H7 (cell line): ENCODE measurements around the gene SORCS2. TPM values are rescaled to one million over a fixed set of nuclear protein-coding genes. Genes with fewer than 3 reads are reported as not detected.
"Not testable (repeated sequence)": the region's sequence is repeated elsewhere in the genome, so short reads cannot be mapped to it uniquely, and the experiment has no call there.

Experiments
- DNase-seq: peaks from one replicate; pipeline ENCODE4 v3.0.0; 2012
- H3K27me3 ChIP-seq: 2 replicates; pipeline ENCODE4 v1.6.0; 2011; ENCODE audit warnings: mild to moderate bottlenecking, low read length; ENCODE audit not compliant: control insufficient read depth, insufficient read depth
- H3K36me3 ChIP-seq: replicated peaks from 2 replicates; pipeline ENCODE4 v1.5.1; 2011; ENCODE audit warnings: low read length; ENCODE audit not compliant: control insufficient read depth, insufficient read depth
- H3K4me3 ChIP-seq: 2 replicates; pipeline ENCODE4 v1.5.1; 2011; ENCODE audit warnings: low read depth, mild to moderate bottlenecking, control low read depth, low read length, moderate library complexity; ENCODE audit not compliant: insufficient read depth
- total RNA-seq: library from RNA; depleted of rRNA; stranded (reverse); fragments of >200 nt; shearing (Covaris generic); gene quantifications from 2 replicates; pipeline ENCODE4 v1.2.3, GENCODE V29; 2014

Gene SORCS2
- total RNA-seq, 1 experiment from 2014 or later: 2.0 TPM

DNA sequence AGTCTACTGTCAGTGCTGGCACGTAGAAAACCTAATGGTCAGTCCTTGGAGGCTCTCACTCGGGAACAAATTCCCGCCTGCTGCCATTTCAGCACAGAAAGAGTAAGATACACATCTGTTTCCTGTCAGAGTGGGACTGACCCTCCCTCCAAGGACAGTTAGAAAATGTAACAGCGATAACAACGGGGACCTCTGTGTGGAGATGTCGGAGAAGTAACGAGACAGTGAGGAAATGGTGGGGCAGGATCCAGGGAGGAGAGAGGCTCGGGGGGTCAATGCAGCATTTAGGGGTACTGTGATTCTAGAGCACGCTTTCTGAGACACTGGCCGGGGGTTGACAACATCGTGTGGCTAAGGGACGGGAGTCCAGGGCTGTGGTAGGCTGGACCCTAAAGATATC, 36.0 kb upstream of the SORCS2 start:
- DNase-seq: no peak
- H3K36me3 ChIP-seq: no peaks in the 10 kb centered on the region
- no peak overlapping the region for H3K4me3 ChIP-seq
- no peaks in the 10 kb centered on the region for H3K27me3 ChIP-seq

GRCh38 chr4:7156761-7157488, 35.4 kb upstream of the SORCS2 start:
- H3K27me3 ChIP-seq: no peaks in the 10 kb centered on the region
- H3K4me3 ChIP-seq: no peak overlapping the region
- H3K36me3 ChIP-seq: no peaks in the 10 kb centered on the region
- peak; percentile 88 for DNase-seq

DNA sequence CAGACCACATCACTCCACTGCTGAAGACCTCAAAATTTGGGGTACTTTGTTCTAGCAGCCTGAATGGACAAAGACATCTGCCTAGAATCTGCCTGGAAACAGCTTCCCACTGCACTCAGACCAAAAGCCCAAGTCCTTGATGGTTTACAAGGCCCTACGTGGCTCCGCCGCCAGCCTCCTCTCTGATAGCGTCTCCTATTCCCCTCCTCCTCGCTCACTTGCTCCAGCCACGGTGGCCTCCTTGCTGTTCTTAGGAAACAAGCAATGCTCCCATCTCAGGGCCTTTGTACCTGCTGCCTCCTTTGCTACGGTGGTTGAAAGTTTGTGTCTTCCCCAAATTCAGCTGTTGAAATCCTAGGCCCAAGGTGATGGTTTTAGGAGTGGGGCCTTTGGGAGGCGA, 34.7 kb upstream of the SORCS2 start:
- H3K4me3 ChIP-seq: no peak overlapping the region
- DNase-seq: peak; percentile 9
- no peaks in the 10 kb centered on the region for H3K27me3 ChIP-seq
- H3K36me3 ChIP-seq: no peaks in the 10 kb centered on the region

GRCh38 chr4:7158081-7158750, 34.1 kb upstream of the SORCS2 start:
- no peak for DNase-seq
- no peaks in the 10 kb centered on the region for H3K36me3 ChIP-seq
- no peaks in the 10 kb centered on the region for H3K27me3 ChIP-seq
- H3K4me3 ChIP-seq: no peak overlapping the region

- H3K4me3 ChIP-seq: no peak overlapping the region
- H3K27me3 ChIP-seq: no peaks in the 10 kb centered on the region
- peak; percentile 32 for DNase-seq
- H3K36me3 ChIP-seq: no peaks in the 10 kb centered on the region
These were observed 33.3 kb upstream of the SORCS2 start for GRCh38 chr4:7158991-7159390.

DNA sequence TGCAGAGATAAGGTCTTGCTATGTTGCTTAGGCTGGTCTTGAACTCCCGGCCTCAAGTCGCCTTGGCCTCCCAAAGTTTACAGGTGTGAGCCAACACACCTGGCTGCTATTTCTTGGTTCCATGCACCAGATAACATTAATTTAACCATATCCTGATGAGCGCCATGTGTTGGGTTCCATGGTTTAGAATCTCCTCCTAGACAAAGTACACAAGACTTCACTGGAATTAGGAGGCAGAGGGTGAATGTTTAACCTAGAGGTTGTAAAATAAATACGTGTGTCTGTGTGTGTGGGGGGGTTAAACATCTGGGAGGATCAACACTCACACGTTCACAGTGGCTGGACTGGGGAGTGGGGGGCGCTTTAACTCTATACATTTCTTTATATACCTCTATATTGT, 32.4 kb upstream of the SORCS2 start:
- H3K27me3 ChIP-seq: no peaks in the 10 kb centered on the region
- H3K4me3 ChIP-seq: no peak overlapping the region
- no peaks in the 10 kb centered on the region for H3K36me3 ChIP-seq
- DNase-seq: peak; percentile 6

- DNase-seq: peak; percentile 20
- Histone ChIP-seq H3K36me3 (no peaks in the 10 kb centered on the region), H3K4me3 (no peak overlapping the region), H3K27me3 (no peaks in the 10 kb centered on the region)
These were observed 31.9 kb upstream of the SORCS2 start for GRCh38 chr4:7160439-7160838.

GRCh38 chr4:7160951-7161440, 31.3 kb upstream of the SORCS2 start:
- Histone ChIP-seq H3K36me3 (no peaks in the 10 kb centered on the region), H3K27me3 (no peaks in the 10 kb centered on the region), H3K4me3 (no peak overlapping the region)
- DNase-seq: peak; percentile 46

DNA sequence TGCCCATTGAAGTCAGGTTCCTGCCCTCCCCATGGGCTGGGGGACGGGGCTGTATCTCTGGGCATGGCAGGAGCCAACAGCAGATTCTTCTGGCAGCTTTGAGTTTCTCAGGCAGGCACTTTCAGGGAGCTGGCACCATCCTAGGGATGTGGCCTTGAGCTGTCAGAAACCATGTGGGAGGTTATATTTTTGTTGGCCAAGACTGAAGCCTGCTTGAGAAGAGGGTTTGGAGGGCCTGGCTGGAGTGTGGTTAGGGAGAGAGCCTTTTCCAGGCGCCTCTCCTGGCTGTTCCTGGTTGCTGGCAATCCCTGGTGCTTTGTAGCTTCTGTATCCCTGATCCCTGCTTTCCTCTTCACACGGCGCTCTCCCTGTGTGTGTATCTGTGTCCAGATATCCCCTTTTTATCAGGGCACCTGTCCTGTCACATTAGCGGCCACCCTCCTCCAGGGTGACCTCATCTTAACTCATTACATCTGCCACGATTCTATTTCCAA, 30.6 kb upstream of the SORCS2 start:
- Histone ChIP-seq H3K4me3 (no peak overlapping the region), H3K36me3 (no peaks in the 10 kb centered on the region), H3K27me3 (no peaks in the 10 kb centered on the region)
- DNase-seq: peak; percentile 14

- not testable (repeated sequence) for H3K36me3 ChIP-seq, DNase-seq, H3K4me3 ChIP-seq, H3K27me3 ChIP-seq
These were observed 27.1 kb upstream of the SORCS2 start for GRCh38 chr4:7165056-7165873.

GRCh38 chr4:7165874-7166201, 26.5 kb upstream of the SORCS2 start:
- peak; percentile 44 for DNase-seq
- Histone ChIP-seq H3K36me3 (no peaks in the 10 kb centered on the region), H3K4me3 (no peak overlapping the region), H3K27me3 (no peaks in the 10 kb centered on the region)

GRCh38 chr4:7166237-7166636, 26.1 kb upstream of the SORCS2 start:
- DNase-seq: peak; percentile 11
- Histone ChIP-seq H3K27me3 (no peaks in the 10 kb centered on the region), H3K4me3 (no peak overlapping the region), H3K36me3 (no peaks in the 10 kb centered on the region)

DNA sequence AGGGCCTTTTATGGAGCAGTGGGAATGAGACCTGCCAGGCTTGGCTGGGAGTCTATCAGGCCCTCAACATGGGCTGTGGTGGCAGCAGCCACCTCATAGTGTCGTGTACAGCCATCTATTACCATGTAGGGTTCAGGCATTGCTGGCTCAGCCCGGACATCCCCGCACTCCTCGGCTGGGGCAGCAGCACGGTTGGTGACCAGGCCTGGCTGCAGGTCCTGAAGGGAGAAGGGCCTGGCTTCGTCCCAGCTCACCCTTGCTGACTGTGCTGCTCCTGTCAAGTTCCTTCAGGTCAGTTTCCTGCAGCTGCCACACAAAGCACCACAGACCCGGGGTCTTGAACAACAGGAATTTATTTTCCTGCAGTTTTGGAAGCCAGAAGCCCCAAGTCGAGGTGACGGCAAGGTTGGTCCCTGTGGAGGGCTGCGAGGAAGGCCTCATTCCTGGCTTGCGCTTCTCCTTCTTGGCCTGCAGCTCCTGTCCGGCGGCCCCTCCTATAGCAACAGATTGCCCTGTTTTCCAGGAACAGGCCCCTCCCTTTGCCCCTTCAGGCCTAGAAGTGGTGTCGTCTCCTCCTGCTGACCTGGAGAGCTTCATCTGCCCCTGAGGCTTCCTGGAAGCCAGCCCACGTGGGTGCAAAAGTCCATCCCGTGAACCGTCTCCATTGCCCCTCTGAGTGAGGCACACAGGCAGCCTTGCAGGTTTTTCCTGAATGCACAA, 25.2 kb upstream of the SORCS2 start:
- Histone ChIP-seq H3K4me3 (no peak overlapping the region), H3K27me3 (no peaks in the 10 kb centered on the region), H3K36me3 (no peaks in the 10 kb centered on the region)
- peak; percentile 35 for DNase-seq

GRCh38 chr4:7167706-7168105, 24.6 kb upstream of the SORCS2 start:
- Histone ChIP-seq H3K36me3 (no peaks in the 10 kb centered on the region), H3K27me3 (no peaks in the 10 kb centered on the region), H3K4me3 (no peak overlapping the region)
- DNase-seq: peak; percentile 48
